IPS DF 4.7 (cell line): ENCODE measurements around the gene PES1.
"Not testable (repeated sequence)": the region's sequence is repeated elsewhere in the genome, so short reads cannot be mapped to it uniquely, and the experiment has no call there.

ENCODE experiments used
- DNase-seq: peaks from one replicate; pipeline ENCODE4 v3.0.0-alpha.2; 2013; ENCODE audit warnings: low spot score; ENCODE audit errors: extremely low read depth

PES1 gene

GRCh38 chr22:30575859-30576258 lies 15.9 kb downstream of the PES1 start:
- DNase-seq = no peak

GRCh38 chr22:30574997-30575671 lies 16.6 kb downstream of the PES1 start:
- no peak for DNase-seq

- DNase-seq = no peak
Observed at GRCh38 chr22:30574095-30574981, 17.4 kb downstream of the PES1 start, which contains the start of gene GAL3ST1. Gene GAL3ST1, minus strand, starts transcription at chr22:30574665. Its CDS starts 17,273 bp downstream, at chr22:30557392.

GRCh38 chr22:30573594-30574094 lies 18.1 kb downstream of the PES1 start:
- DNase-seq = no peak

- no peak for DNase-seq
Observed at GRCh38 chr22:30572840-30573593, 18.7 kb downstream of the PES1 start.

GRCh38 chr22:30572210-30572609 lies 19.5 kb downstream of the PES1 start:
- DNase-seq = no peak

- no peak for DNase-seq
Observed at GRCh38 chr22:30569674-30570202, 22.0 kb downstream of the PES1 start.

GRCh38 chr22:30568137-30568805 lies 23.4 kb downstream of the PES1 start:
- DNase-seq = no peak

GRCh38 chr22:30567277-30567676 lies 24.4 kb downstream of the PES1 start:
- DNase-seq = not testable (repeated sequence)

- DNase-seq = no peak
Observed at GRCh38 chr22:30566125-30566524, 25.6 kb downstream of the PES1 start.

- DNase-seq = no peak
Observed at GRCh38 chr22:30565341-30565740, 26.4 kb downstream of the PES1 start.

GRCh38 chr22:30564761-30565119 lies 27.0 kb downstream of the PES1 start:
- no peak for DNase-seq

GRCh38 chr22:30564045-30564760 lies 27.5 kb downstream of the PES1 start:
- no peak for DNase-seq

- no peak for DNase-seq
Observed at GRCh38 chr22:30562366-30562765, 29.3 kb downstream of the PES1 start.

- DNase-seq = peak; percentile 60
Observed at GRCh38 chr22:30561402-30562189, 30.1 kb downstream of the PES1 start.

GRCh38 chr22:30560643-30561202 lies 31.0 kb downstream of the PES1 start:
- DNase-seq = not testable (repeated sequence)

GRCh38 chr22:30559889-30560288 lies 31.8 kb downstream of the PES1 start:
- DNase-seq = no peak

GRCh38 chr22:30557243-30557642 lies 34.5 kb downstream of the PES1 start:
- no peak for DNase-seq

- no peak for DNase-seq
Observed at GRCh38 chr22:30556388-30556787, 35.3 kb downstream of the PES1 start.
